GM21390 (cell line): ENCODE measurements around the gene VTI1B.
"Not testable (repeated sequence)": the region's sequence is repeated elsewhere in the genome, so short reads cannot be mapped to it uniquely, and the experiment has no call there.

Experiments used
- ATAC-seq: cut with Tn5 transposase; IDR thresholded peaks from one replicate; pipeline ENCODE4 v1.9.1; 2021; ENCODE audit not compliant: unreplicated experiment

Gene VTI1B

GRCh38 chr14:67633451-67634147 lies 40.8 kb downstream of the VTI1B start:
- no peak for ATAC-seq

DNA sequence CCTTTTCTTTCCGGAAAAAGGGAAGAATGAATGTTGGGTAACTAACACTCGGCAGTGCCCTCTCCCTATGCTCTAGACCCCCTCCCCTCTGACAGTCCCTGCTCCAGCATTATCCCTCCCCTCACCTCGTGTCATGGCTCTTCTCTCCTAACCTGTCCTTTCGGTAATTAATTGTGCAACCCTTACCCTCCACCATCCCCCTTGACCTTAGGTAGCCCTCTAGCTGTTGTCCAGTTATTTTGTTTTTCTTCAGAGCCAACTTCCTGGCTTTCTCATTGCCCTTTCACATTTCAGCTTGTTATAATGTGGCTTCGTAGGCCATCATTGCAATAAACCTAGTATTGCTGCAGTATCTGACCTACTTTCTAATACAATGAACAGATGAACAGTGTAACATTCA lies 43.5 kb downstream of the VTI1B start:
- ATAC-seq = no peak

DNA sequence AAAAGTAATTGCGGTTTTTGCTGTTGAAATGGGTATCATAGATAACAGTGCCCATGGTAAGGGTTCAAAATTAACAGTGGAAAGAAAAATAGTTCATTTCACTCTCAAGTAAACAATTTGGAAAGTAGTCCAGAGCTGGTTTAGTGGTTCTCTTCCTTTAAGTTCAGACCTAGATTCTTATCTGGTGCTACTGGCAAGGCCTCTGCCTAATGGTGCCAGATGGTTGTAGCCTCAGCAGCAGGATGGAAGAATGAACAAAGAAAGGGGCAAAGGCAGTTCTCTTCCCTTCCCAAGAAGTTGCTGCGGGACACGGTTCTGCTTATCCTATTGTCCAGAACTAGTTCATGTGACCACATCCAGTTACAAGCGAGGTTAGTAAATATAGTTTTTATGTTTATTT lies 44.2 kb downstream of the VTI1B start:
- no peak for ATAC-seq

- no peak for ATAC-seq
These were observed 46.9 kb downstream of the VTI1B start for GRCh38 chr14:67627519-67627918.

DNA sequence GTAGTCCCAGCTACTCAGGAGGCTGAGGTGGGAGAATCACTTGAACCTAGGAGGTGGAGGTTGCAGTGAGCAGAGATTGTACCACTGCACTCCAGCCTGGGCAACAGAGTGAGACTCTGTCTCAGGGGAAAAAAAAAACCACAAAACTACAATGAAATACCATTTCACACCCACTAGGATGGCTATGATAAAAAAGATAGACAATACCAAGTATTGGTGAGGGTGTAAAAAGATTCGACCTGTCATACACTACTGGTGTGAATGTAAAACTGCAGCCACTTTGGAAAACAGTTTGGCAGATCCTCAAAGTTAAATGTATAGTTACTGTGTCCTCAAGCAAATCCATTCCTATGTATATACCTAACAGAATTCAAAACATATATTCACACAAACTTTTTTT lies 48.3 kb downstream of the VTI1B start:
- not testable (repeated sequence) for ATAC-seq

DNA sequence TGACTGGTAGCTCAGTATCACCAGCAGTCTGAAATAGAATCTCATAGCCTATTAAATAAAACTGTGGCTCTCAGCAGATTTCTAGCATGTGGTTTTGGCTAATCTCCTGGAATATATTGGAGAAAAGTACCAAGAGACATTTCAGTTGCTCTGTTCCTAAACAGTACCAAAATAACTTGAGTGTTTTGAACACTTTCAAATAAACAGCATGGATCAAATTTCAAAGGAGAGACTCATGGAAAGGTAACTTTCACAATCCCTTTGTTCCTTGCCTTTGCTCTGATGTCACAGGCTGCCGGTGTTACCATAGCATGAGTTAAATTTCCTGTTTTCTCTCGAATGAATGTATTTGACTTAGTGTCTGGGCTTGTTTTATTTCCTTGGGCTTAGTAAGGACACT lies 51.3 kb downstream of the VTI1B start:
- ATAC-seq = no peak

DNA sequence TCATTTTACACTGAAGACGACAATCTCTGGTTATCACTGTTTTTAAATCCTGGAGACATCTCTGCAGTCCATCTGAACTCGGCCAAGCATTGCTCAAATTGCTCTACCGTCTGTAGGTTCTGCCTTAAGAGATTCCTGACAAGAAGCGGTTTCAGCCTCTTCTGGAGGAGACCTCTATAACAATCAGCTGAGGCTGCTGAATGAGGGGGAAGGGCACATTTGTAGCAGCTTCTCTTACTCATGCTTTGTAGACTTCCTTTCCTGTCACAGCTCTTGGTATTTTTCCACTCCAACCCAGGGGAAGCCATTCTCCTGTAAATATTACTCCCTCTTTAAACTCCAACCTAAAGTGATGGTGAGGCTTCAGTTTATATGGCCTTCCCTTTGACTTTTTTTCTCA lies 51.8 kb downstream of the VTI1B start:
- no peak for ATAC-seq

DNA sequence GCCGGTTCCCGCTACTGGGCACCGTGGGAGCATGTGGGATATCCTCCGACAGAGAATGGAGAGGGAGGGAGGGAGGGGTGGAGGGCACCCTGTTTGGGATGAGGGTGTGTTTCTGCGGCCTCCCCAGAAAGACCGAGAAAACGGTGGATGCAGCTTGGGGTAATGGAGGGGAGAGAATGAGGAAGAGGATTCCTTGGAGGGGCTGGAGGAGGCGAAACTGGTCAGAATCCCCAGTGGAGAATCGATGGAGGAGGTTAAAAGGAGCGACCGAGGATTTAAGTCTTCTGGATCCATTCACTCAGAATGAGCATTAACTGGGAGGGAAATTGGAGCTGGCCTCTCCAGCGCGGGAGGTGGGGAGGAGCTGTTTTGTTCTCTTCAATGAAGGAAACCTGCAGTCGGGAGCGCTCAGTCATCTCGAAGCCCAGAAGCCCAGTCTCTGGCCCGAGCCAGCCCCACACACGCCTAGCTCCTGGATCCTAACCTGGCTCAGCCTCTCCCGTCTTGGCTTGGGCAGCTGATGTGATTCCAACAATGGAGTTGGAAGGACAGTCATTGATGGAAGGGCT lies 54.1 kb downstream of the VTI1B start:
- ATAC-seq = no peak

DNA sequence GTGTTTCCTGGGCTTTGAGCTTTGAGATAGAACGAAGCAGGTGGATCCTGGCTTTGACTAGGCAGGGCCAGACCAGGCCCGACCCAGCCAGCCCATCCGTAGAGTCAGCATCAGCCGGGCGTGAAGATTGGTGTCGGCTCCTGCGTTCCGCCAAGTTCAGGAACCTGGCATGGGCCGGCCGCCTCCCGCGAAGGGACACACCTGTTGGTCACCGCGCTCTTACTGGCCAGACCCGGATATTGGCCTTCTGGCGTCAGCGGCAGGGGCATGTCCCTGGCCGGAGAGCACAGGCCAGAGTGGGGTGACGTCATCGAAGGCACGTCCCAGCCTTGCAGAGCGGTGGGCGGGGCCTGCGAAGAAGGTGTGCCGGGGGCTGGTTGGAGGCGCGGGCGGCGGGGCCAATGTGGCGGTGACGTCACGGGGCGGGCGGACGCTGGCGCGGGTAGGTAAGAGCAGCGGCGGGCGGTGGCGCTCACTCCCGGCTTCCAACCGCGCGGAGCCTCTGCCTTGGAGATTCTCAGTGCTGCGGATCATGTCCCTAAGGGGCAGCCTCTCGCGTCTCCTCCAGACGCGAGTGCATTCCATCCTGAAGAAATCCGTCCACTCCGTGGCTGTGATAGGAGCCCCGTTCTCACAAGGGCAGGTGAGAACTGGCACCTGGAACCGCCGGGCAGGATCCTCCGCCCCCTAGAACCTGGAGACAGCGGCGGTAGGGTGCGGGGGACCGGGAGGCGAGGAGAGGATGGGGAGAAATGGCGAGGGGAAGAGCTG lies 54.8 kb downstream of the VTI1B start, which contains the start of gene ARG2:
Gene ARG2, plus strand, starts transcription at position 475 of the 771 bp plus-strand sequence. Its CDS starts 58 bp downstream, at position 533.
- peak; percentile 93 for ATAC-seq

DNA sequence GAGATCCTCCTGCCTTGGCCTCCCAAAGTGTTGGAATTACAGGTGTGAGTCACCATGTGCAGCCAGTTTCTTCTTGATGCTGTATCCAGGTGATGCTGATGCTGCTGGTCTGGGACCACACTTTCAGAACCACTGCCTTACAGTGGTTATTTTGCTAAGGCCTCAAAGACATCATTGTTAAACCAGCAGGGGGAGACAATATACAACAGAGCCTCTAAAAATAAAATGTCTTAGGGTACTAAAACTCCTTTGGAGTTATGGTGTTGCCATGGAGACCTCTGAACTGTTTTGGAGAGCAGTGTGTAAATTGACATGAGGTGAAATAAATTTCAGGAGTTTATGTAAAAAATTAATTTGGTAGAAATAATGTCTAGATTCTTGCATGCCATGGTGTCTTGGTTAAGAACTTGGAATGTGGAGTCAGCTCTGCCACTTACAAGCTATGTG lies 55.8 kb downstream of the VTI1B start:
- no peak for ATAC-seq

DNA sequence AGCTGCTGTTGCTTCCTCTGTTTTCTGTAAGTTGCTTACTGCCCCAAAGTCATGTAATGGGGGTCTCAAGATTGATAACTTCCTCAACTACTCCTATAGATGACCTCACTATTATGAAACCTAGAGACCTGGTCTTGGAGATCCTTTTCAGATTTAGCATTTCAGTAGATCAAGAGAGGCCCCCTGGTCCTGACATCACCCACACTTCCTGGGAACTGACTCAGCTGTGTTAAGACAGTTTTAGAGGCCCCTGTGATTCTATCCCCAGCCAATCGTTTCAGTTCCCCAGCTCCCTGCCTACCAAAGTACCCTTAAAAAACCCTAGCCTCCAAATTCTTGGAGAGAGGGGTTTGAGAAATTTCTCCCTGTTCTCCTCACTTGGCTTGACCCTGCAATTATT lies 63.9 kb downstream of the VTI1B start:
- ATAC-seq = no peak

DNA sequence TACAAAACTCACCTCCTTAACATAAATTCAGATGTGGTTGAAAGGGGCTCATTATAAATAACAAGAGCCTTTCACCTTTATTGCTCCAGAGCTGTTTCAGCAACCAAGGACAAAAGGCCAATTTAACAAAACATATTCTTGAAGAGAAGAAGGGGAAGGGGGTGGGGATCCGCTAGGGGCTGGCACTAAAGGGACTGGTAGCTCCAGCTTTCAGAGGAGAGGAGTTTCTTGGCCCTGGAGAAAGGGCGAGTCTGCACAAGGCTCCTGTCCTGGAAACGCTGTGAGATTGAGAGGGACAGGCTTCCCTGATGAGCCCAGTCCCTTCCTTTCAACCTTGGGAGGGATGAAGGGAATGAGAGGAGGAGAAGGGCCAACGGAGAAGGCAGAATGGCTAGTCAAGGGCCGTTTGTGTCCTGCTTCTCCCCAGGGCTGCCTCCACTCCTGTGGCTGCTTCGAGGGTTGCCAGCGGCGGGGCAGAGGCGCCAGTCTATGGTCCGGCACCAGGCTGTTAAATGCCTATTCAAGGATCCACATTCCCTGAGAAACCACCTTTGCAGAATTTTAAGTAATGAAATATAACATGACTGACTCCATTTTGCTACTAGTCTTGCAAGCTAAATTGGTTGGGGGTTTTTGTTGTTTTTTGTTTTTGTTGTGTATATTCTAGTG lies 64.7 kb downstream of the VTI1B start:
- no peak for ATAC-seq

GRCh38 chr14:67607646-67608045 lies 66.8 kb downstream of the VTI1B start:
- ATAC-seq = no peak

DNA sequence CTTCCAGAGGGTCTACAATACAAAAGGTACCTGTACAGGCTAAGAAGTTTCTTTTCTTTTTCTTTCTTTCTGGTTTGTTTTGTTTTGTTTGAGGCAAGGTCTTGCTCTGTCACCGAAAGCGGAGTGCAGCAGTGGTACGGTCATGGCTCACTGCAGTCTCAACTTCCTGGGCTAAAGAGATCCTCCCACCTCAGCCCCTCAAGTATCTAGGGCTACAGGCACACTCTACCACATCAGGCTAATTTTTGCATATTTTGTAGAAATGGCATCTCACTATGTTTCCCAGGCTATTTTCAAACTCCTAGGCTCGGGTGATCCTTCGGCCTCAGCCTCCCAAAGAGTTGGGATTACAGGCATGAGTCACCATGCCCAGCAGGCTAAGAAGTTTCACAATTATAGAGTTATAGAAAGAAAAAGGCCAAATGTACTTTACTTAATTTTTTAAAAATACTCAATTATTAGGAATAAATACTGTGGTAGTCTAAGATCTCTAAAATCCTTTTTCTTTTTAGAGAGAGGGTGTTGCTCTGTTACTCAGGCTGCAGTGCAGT lies 71.4 kb downstream of the VTI1B start:
- ATAC-seq = peak; percentile 67

- ATAC-seq = no peak
These were observed 72.4 kb downstream of the VTI1B start for GRCh38 chr14:67602076-67602475.

DNA sequence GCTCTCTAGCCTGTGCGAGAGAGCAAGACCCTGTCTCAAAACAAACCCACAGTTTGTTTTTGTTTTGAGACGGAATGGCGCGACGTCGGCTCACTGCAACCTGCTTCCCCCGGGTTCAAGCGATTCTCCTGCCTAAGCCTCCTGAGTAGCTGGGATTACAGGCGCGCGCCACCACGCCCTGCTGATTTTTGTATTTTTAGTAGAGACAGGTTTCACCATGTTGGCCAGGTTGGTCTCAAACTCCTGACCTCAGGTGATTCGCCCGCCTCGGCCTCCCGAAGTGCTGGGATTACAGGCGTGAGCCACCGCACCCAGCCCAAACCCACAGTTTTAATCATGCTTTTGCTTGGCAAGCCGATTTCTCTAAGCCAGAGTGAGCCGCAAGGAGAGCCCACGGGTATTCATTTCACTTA lies 73.9 kb downstream of the VTI1B start:
- ATAC-seq = not testable (repeated sequence)

GRCh38 chr14:67599698-67600561 lies 74.5 kb downstream of the VTI1B start, which contains the start of gene PIGH:
Gene PIGH, minus strand, starts transcription at chr14:67600268. Its CDS starts 65 bp downstream, at chr14:67600203.
- ATAC-seq = peak; percentile 86
